Trophoblast cell (in vitro differentiated cells and primary cell): ENCODE results near the gene ARID3B.

Experiments
- DNase-seq, 2 donors: peaks; one replicate each; pipeline ENCODE4 v3.0.0-alpha.2; 2016
- H2AFZ ChIP-seq: 2 replicates; pipeline ENCODE4 v1.6.1; 2013; ENCODE audit warnings: low read length, moderate library complexity, mild to moderate bottlenecking; ENCODE audit not compliant: insufficient read depth, poor library complexity
- H2AK5ac ChIP-seq: 2 replicates; pipeline ENCODE4 v1.6.1; 2013; ENCODE audit warnings: mild to moderate bottlenecking, low read length
- H2BK120ac ChIP-seq: 2 replicates; pipeline ENCODE4 v1.6.1; 2013; ENCODE audit warnings: low read length, mild to moderate bottlenecking, moderate library complexity; ENCODE audit not compliant: insufficient read depth, poor library complexity
- H2BK12ac ChIP-seq: 2 replicates; pipeline ENCODE4 v1.6.1; 2013; ENCODE audit warnings: mild to moderate bottlenecking, low read length, moderate library complexity
- H2BK5ac ChIP-seq: 2 replicates; pipeline ENCODE4 v1.6.1; 2013; ENCODE audit warnings: low read length, low read depth, moderate library complexity, mild to moderate bottlenecking; ENCODE audit not compliant: poor library complexity
- H3K14ac ChIP-seq: 2 replicates; pipeline ENCODE4 v1.6.1; 2013; ENCODE audit warnings: mild to moderate bottlenecking, low read length
- H3K18ac ChIP-seq: 2 replicates; pipeline ENCODE4 v1.6.1; 2013; ENCODE audit warnings: mild to moderate bottlenecking, low read length
- H3K23ac ChIP-seq: 2 replicates; pipeline ENCODE4 v1.6.1; 2013; ENCODE audit warnings: low read length
- H3K27ac ChIP-seq: 2 replicates; pipeline ENCODE4 v1.5.1; 2013; ENCODE audit warnings: low read depth, mild to moderate bottlenecking, inconsistent platforms, low read length, moderate library complexity
- H3K27me3 ChIP-seq: 2 replicates; pipeline ENCODE4 v1.6.1; 2013; ENCODE audit warnings: inconsistent platforms, mild to moderate bottlenecking, low read length, moderate library complexity; ENCODE audit not compliant: insufficient read depth
- H3K36me3 ChIP-seq, 2 experiments: 1 replicate in 1 of 2; 2 replicates in 1 of 2; pipeline ENCODE4 v1.6.1; 2013; ENCODE audit warnings: low read length in 2 of 2, mild to moderate bottlenecking in 2 of 2, moderate library complexity in 1 of 2; ENCODE audit not compliant: insufficient read depth in 2 of 2, control insufficient read depth in 1 of 2
- H3K4ac ChIP-seq: 2 replicates; pipeline ENCODE4 v1.6.1; 2013; ENCODE audit warnings: low read depth, mild to moderate bottlenecking, low read length, moderate library complexity
- H3K4me1 ChIP-seq, 2 experiments: 1 replicate in 1 of 2; 2 replicates in 1 of 2; pipeline ENCODE4 v1.6.1; 2013; ENCODE audit warnings: low read length in 2 of 2, mild to moderate bottlenecking in 2 of 2, moderate library complexity in 1 of 2; ENCODE audit not compliant: insufficient read depth in 2 of 2, control insufficient read depth in 1 of 2
- H3K4me2 ChIP-seq: 2 replicates; pipeline ENCODE4 v1.6.1; 2013; ENCODE audit warnings: inconsistent platforms, mild to moderate bottlenecking, low read length, moderate library complexity
- H3K4me3 ChIP-seq: 2 replicates; pipeline ENCODE4 v1.5.1; 2013; ENCODE audit warnings: mild to moderate bottlenecking, low read depth, low read length, inconsistent platforms
- H3K79me1 ChIP-seq: one replicate; pipeline ENCODE4 v1.6.1; 2013; ENCODE audit warnings: low read length
- H3K79me2 ChIP-seq: 2 replicates; pipeline ENCODE4 v1.6.1; 2013; ENCODE audit warnings: low read length, mild to moderate bottlenecking; ENCODE audit not compliant: control insufficient read depth, insufficient read depth, poor library complexity
- H3K9ac ChIP-seq: 2 replicates; pipeline ENCODE4 v1.6.1; 2013; ENCODE audit warnings: mild to moderate bottlenecking, low read length
- H3K9me3 ChIP-seq: 2 replicates; pipeline ENCODE4 v1.6.1; 2013; ENCODE audit warnings: low read depth, mild to moderate bottlenecking, control low read depth, inconsistent platforms, low read length; ENCODE audit not compliant: insufficient read depth
- H4K12ac ChIP-seq: 2 replicates; pipeline ENCODE4 v1.6.1; 2013; ENCODE audit warnings: low read depth, mild to moderate bottlenecking, low read length, moderate library complexity
- H4K8ac ChIP-seq: 2 replicates; pipeline ENCODE4 v1.6.1; 2013; ENCODE audit warnings: low read depth, mild to moderate bottlenecking, low read length, moderate library complexity
- H4K91ac ChIP-seq: one replicate; pipeline ENCODE4 v1.6.1; 2013; ENCODE audit warnings: low read depth, mild to moderate bottlenecking, low read length, moderate library complexity
- WGBS: extraction: QIAGEN DNeasy Blood & Tissue Kit; methylation state at CpG from one replicate; pipeline ENCODE4 v1.1.7; 2013; ENCODE audit warnings: missing lambda C conversion rate; ENCODE audit not compliant: insufficient read length, insufficient coverage; ENCODE audit errors: extremely low coverage; 5-methylcytosine and 5-hydroxymethylcytosine counted together

Gene ARID3B

GRCh38 chr15:74552773-74553441, 11.9 kb downstream of the ARID3B start:
- Histone ChIP-seq H3K23ac (no peak overlapping the region), H3K4me2 (no peak overlapping the region), H3K14ac (no peak overlapping the region), H2AK5ac (no peak overlapping the region), H3K4ac (no peak overlapping the region), H2BK5ac (no peak overlapping the region), H3K27ac (no peak overlapping the region), H3K79me1 (no peaks in the 10 kb centered on the region), H3K4me3 (no peak overlapping the region), H4K91ac (no peak overlapping the region), H3K4me1 (no peaks in the 10 kb centered on the region), H2BK120ac (no peak overlapping the region), H3K36me3 (peaks cover 14 to 33% of the 10 kb centered on the region in 2 experiments), H3K79me2 (peaks cover 2% of the 10 kb centered on the region), H2BK12ac (no peak overlapping the region), H4K8ac (no peak overlapping the region), H3K9me3 (no peaks in the 10 kb centered on the region), H3K27me3 (no peaks in the 10 kb centered on the region), H2AFZ (no peak overlapping the region), H3K9ac (no peak overlapping the region), H3K18ac (no peak overlapping the region), H4K12ac (no peak overlapping the region)
- DNase-seq: no peak
- no CpG with 5 or more reads among the region's 5 CpGs for WGBS

- WGBS: no CpG with 5 or more reads among the region's 4 CpGs
- no peak overlapping the region for H3K27ac ChIP-seq
- H2BK12ac ChIP-seq: no peak overlapping the region
- no peak overlapping the region for H2BK120ac ChIP-seq
- peaks cover 6 to 19% of the 10 kb centered on the region in 2 experiments for H3K36me3 ChIP-seq
- no peak overlapping the region for H3K4me3 ChIP-seq
- no peak overlapping the region for H3K4ac ChIP-seq
- no peak overlapping the region for H3K9ac ChIP-seq
- no peak overlapping the region for H4K12ac ChIP-seq
- H3K18ac ChIP-seq: no peak overlapping the region
- no peak overlapping the region for H2AFZ ChIP-seq
- peaks cover 4% of the 10 kb centered on the region for H3K79me2 ChIP-seq
- H3K4me2 ChIP-seq: no peak overlapping the region
- H2BK5ac ChIP-seq: no peak overlapping the region
- no peaks in the 10 kb centered on the region for H3K9me3 ChIP-seq
- H2AK5ac ChIP-seq: no peak overlapping the region
- H4K8ac ChIP-seq: no peak overlapping the region
- H3K14ac ChIP-seq: no peak overlapping the region
- H3K79me1 ChIP-seq: no peaks in the 10 kb centered on the region
- DNase-seq: no peak
- no peaks in the 10 kb centered on the region for H3K27me3 ChIP-seq
- H3K23ac ChIP-seq: no peak overlapping the region
- H4K91ac ChIP-seq: no peak overlapping the region
- no peaks in the 10 kb centered on the region for H3K4me1 ChIP-seq
Observed at GRCh38 chr15:74555192-74555591, 14.2 kb downstream of the ARID3B start.

GRCh38 chr15:74558706-74559105, 17.7 kb downstream of the ARID3B start:
- no peak overlapping the region for H3K4me3 ChIP-seq
- no peak overlapping the region for H3K4me2 ChIP-seq
- no peak overlapping the region for H2BK12ac ChIP-seq
- no peak overlapping the region for H2AK5ac ChIP-seq
- H4K91ac ChIP-seq: no peak overlapping the region
- no peak overlapping the region for H3K18ac ChIP-seq
- no peak overlapping the region for H2AFZ ChIP-seq
- no peak overlapping the region for H3K9ac ChIP-seq
- H3K23ac ChIP-seq: no peak overlapping the region
- H3K14ac ChIP-seq: no peak overlapping the region
- no peaks in the 10 kb centered on the region for H3K27me3 ChIP-seq
- H3K9me3 ChIP-seq: no peaks in the 10 kb centered on the region
- no peak overlapping the region for H2BK120ac ChIP-seq
- no peak overlapping the region for H3K4ac ChIP-seq
- H4K12ac ChIP-seq: no peak overlapping the region
- H4K8ac ChIP-seq: no peak overlapping the region
- DNase-seq: no peak
- no peaks in the 10 kb centered on the region for H3K79me1 ChIP-seq
- H3K4me1 ChIP-seq: peaks cover 2% of the 10 kb centered on the region in 2 experiments
- no CpG with 5 or more reads among the region's 5 CpGs for WGBS
- H3K36me3 ChIP-seq: peaks cover 9 to 11% of the 10 kb centered on the region in 2 experiments
- H3K79me2 ChIP-seq: peaks cover 6% of the 10 kb centered on the region
- H2BK5ac ChIP-seq: no peak overlapping the region
- H3K27ac ChIP-seq: no peak overlapping the region

GRCh38 chr15:74563442-74563841, 22.4 kb downstream of the ARID3B start:
- no CpG with 5 or more reads among the region's 3 CpGs for WGBS
- Histone ChIP-seq H4K8ac (no peak overlapping the region), H3K79me1 (no peaks in the 10 kb centered on the region), H4K91ac (no peak overlapping the region), H3K4me2 (no peak overlapping the region), H3K79me2 (peaks cover 5% of the 10 kb centered on the region), H2BK120ac (no peak overlapping the region), H2AFZ (no peak overlapping the region), H3K36me3 (peaks cover 7 to 9% of the 10 kb centered on the region in 2 experiments), H3K4me3 (no peak overlapping the region), H3K27me3 (no peaks in the 10 kb centered on the region), H2BK12ac (no peak overlapping the region), H3K27ac (no peak overlapping the region), H3K4me1 (peaks cover 5 to 10% of the 10 kb centered on the region in 2 experiments), H2AK5ac (no peak overlapping the region), H3K23ac (no peak overlapping the region), H3K18ac (no peak overlapping the region), H3K9me3 (no peaks in the 10 kb centered on the region), H2BK5ac (no peak overlapping the region), H3K14ac (no peak overlapping the region), H4K12ac (no peak overlapping the region), H3K4ac (peak overlapping the region; percentile 34), H3K9ac (no peak overlapping the region)
- DNase-seq: no peak
